TTC549 (cell line): ENCODE data around the gene C16orf89.
"Not testable (repeated sequence)": the region's sequence is repeated elsewhere in the genome, so short reads cannot be mapped to it uniquely, and the experiment has no call there.

Source experiments
- FAIRE-seq: peaks from 2 replicates; lab custom pipeline; 2012; peaks lifted over from hg19 to GRCh38; lab: Jason Lieb, UNC

The C16orf89 gene

GRCh38 chr16:5084802-5085201, 19.0 kb upstream of the C16orf89 start:
- not testable (repeated sequence) for FAIRE-seq

GRCh38 chr16:5084099-5084731, 18.5 kb upstream of the C16orf89 start:
- not testable (repeated sequence) for FAIRE-seq

GRCh38 chr16:5083646-5084045, 17.9 kb upstream of the C16orf89 start:
- not testable (repeated sequence) for FAIRE-seq

GRCh38 chr16:5080996-5081395, 15.2 kb upstream of the C16orf89 start:
- FAIRE-seq: not testable (repeated sequence)

- FAIRE-seq: not testable (repeated sequence)
Measured at GRCh38 chr16:5080461-5080860, 14.7 kb upstream of the C16orf89 start.

- no peak for FAIRE-seq
Measured at GRCh38 chr16:5078626-5079025, 12.9 kb upstream of the C16orf89 start.

- no peak for FAIRE-seq
Measured at GRCh38 chr16:5077304-5077703, 11.5 kb upstream of the C16orf89 start.

GRCh38 chr16:5075637-5076036, 9.9 kb upstream of the C16orf89 start:
- FAIRE-seq: no peak

- FAIRE-seq: not testable (repeated sequence)
Measured at GRCh38 chr16:5073771-5074170, 8.0 kb upstream of the C16orf89 start.

- FAIRE-seq: no peak
Measured at GRCh38 chr16:5073279-5073629, 7.5 kb upstream of the C16orf89 start.

GRCh38 chr16:5072334-5073278, 6.8 kb upstream of the C16orf89 start:
- no peak for FAIRE-seq

- no peak for FAIRE-seq
Measured at GRCh38 chr16:5071681-5072333, 6.1 kb upstream of the C16orf89 start, which contains the start of gene ALG1. Gene ALG1 (plus strand): TSS chr16:5071843. CDS start chr16:5071850, 7 bp downstream.

- no peak for FAIRE-seq
Measured at GRCh38 chr16:5071341-5071680, 5.6 kb upstream of the C16orf89 start.

- FAIRE-seq: no peak
Measured at GRCh38 chr16:5070431-5071186, 4.9 kb upstream of the C16orf89 start.

- FAIRE-seq: no peak
Measured at GRCh38 chr16:5069854-5070253, 4.1 kb upstream of the C16orf89 start.

GRCh38 chr16:5069048-5069447, 3.3 kb upstream of the C16orf89 start:
- no peak for FAIRE-seq

- no peak for FAIRE-seq
Measured at GRCh38 chr16:5066511-5066910, 755 bp upstream of the C16orf89 start.

GRCh38 chr16:5065326-5065725, 430 bp downstream of the C16orf89 start:
- FAIRE-seq: no peak

- FAIRE-seq: no peak
Measured at GRCh38 chr16:5064915-5065314, 841 bp downstream of the C16orf89 start.

GRCh38 chr16:5062790-5063765, 2.7 kb downstream of the C16orf89 start:
- no peak for FAIRE-seq

GRCh38 chr16:5062051-5062450, 3.7 kb downstream of the C16orf89 start:
- FAIRE-seq: no peak
